ENCODE data around the gene SYNC. TPM values are rescaled to one million over a fixed set of nuclear protein-coding genes. Genes with fewer than 3 reads are reported as not detected.
A peak's percentile ranks its signal among the peaks of the same experiment; 100 is the strongest.

The SYNC gene
- total RNA-seq, 4 donors from 2014 or later = 2.8 to 16.9 (median 5.8) TPM

DNA sequence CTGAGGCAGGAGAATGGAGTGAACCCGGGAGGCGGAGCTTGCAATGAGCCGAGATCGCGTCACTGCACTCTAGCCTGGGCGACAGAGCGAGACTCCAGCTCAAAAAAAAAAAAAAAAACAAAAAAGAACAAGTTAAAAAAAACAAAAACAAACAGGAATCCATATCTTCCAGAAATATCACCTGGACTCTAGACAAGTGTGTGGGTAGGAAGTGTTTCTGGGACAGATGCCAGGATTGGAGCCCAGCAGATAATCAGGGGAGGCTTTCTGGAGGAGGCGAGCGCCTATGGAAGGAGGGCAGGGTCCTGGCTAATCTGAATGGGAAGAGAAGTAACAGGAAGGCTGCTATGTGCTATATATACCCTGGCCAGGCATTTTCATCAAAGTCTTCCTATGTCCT, 43.6 kb upstream of the SYNC start:
- TF ChIP-seq POLR2A (IDR thresholded peaks at IDR 0.05) = no peak
- no peak for TF ChIP-seq CTCF (IDR thresholded peaks at IDR 0.05)
- intact Hi-C loops (cut with DNase I; ENCODE audit: low total_unique reads) = no loop called here
- 80 to 86% methylated on average over 9 of the region's 9 CpGs for WGBS, 2 donors
- no peak for DNase-seq (ENCODE audit: low spot score in 2 of 2)
- no peak overlapping the region for H3K4me3 ChIP-seq (ENCODE audit: low read depth, poor library complexity, severe bottlenecking)

DNA sequence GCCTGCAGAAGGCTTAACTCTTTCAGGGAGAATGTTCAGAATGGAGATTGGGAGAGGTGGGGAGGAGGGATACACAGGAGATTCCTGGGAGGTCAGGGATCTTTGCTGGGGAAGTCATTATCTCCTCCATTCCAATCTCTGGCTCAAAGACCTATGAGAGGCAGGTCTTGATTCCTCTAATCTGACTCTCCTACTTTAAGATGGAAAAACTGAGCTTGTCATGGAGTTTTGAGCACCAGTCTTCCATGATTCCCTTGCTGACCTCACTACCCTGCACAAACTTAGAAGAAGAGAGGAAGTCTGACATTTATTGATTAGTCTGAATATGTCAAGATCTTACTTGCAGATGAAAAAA, 41.5 kb upstream of the SYNC start:
- TF ChIP-seq POLR2A (IDR thresholded peaks at IDR 0.05) (no peak), CTCF (IDR thresholded peaks at IDR 0.05) (no peak)
- intact Hi-C loops (cut with DNase I; ENCODE audit: low total_unique reads) = no loop called here
- DNase-seq (ENCODE audit: low spot score in 2 of 2) = no peak
- H3K4me3 ChIP-seq (ENCODE audit: low read depth, poor library complexity, severe bottlenecking) = no peak overlapping the region

DNA sequence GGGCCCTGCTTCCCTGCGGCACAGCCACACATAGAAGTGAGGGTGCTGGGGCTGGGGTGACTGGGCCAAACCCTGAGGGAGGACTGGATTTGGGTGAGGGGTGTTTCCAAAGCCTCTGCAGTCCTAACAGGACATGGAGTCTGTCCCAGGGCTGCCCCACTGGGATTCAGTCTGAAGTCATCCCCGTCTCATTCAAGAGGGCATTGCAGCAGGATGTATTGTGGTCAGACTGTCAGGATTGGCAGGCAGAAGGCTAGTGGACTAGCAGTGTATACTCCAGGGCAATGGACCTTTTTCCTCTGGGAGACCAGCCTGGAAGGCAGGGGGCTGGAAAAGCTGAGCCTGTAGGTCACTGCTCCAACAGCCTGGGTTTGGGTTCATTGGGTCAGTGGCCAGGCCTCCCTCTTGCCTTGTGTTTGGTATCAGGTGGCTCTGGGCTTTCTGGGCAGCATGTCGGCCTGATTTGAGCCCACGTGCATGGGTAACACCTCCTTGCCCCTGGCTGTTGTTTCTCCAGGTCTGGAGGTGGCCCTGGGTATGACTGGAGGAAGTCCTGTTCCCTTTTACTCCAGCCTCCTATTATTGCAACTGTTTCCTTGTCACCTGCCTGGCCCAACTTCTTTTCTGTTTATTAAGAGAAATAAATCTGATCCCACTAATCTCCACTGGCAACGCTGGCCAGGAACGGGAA, 41.0 kb upstream of the SYNC start:
- no peak for TF ChIP-seq POLR2A (IDR thresholded peaks at IDR 0.05)
- no peak for TF ChIP-seq CTCF (IDR thresholded peaks at IDR 0.05)
- WGBS, 2 donors = 15 to 25% methylated on average over 5 to 6 of the region's 6 CpGs
- DNase-seq (ENCODE audit: low spot score in 2 of 2) = no peak
- H3K4me3 ChIP-seq (ENCODE audit: low read depth, poor library complexity, severe bottlenecking) = no peak overlapping the region
- intact Hi-C loops (cut with DNase I; ENCODE audit: low total_unique reads) = no loop called here

GRCh38 chr1:32742956-32743355, 40.4 kb upstream of the SYNC start:
- no peak overlapping the region for H3K4me3 ChIP-seq (ENCODE audit: low read depth, poor library complexity, severe bottlenecking)
- DNase-seq (ENCODE audit: low spot score in 2 of 2) = no peak
- TF ChIP-seq POLR2A (IDR thresholded peaks at IDR 0.05) (no peak), CTCF (IDR thresholded peaks at IDR 0.05) (no peak)
- intact Hi-C loops (cut with DNase I; ENCODE audit: low total_unique reads) = no loop called here
- 43 to 51% methylated on average over 4 of the region's 4 CpGs for WGBS, 2 donors

- intact Hi-C loops (cut with DNase I; ENCODE audit: low total_unique reads) = no loop called here
- WGBS, 2 donors = 17 to 25% methylated on average over 14 to 23 of the region's 28 CpGs
- peak overlapping the region; percentile 75 for H3K4me3 ChIP-seq (ENCODE audit: low read depth, poor library complexity, severe bottlenecking)
- DNase-seq (ENCODE audit: low spot score in 2 of 2) = peak in 1 of 2 donors; percentile 87
- no peak for TF ChIP-seq POLR2A (IDR thresholded peaks at IDR 0.05)
- TF ChIP-seq CTCF (IDR thresholded peaks at IDR 0.05) = no peak
These were observed 39.8 kb upstream of the SYNC start for GRCh38 chr1:32742199-32742947.
